Uterus (tissue), 4 donors: ENCODE results near the gene ORAI3. TPM values are rescaled to one million over a fixed set of nuclear protein-coding genes. Genes with fewer than 3 reads are reported as not detected.

Experiments used
- DNase-seq, 2 donors: peaks; one replicate each; pipeline ENCODE4 v3.0.0-alpha.2; 2019 to 2020
- H3K27ac ChIP-seq, 2 donors: fragments of 200-600 bp; sonication (generic); 1 replicate in 1 of 2; 2 replicates in 1 of 2; pipeline ENCODE4 v1.5.1; 2016 to 2018
- H3K27me3 ChIP-seq, 2 donors: fragments of 200-600 bp; sonication (generic); one replicate each; pipeline ENCODE4 v1.5.1; 2018 to 2019; ENCODE audit warnings: control low read depth in 1 of 2
- H3K36me3 ChIP-seq, 2 donors: fragments of 200-600 bp; sonication (generic); one replicate each; pipeline ENCODE4 v1.5.1; 2019; ENCODE audit warnings: control low read depth in 1 of 2
- H3K4me1 ChIP-seq, 2 donors: fragments of 200-600 bp; sonication (generic); one replicate each; pipeline ENCODE4 v1.5.1; 2018 to 2019; ENCODE audit warnings: control low read depth in 1 of 2
- H3K4me3 ChIP-seq, 2 donors: fragments of 200-600 bp; sonication (generic); 1 replicate in 1 of 2; 2 replicates in 1 of 2; pipeline ENCODE4 v1.5.1; 2018 to 2019; ENCODE audit warnings: mild to moderate bottlenecking in 1 of 2
- H3K9me3 ChIP-seq, 2 donors: fragments of 200-600 bp; sonication (generic); one replicate each; pipeline ENCODE4 v1.5.1; 2019; ENCODE audit warnings: control low read depth in 1 of 2
- CTCF ChIP-seq, 4 experiments: fragments of 200-600 bp in 2 of 4; fragments of 450-650 bp in 2 of 4; sonication (generic) in 2 of 4; IDR thresholded peaks; one replicate each; pipeline ENCODE4 v1.5.1; 2016 to 2019; ENCODE audit warnings: antibody characterized with exemption in 4 of 4, mild to moderate bottlenecking in 2 of 4, moderate library complexity in 1 of 4
- POLR2A ChIP-seq, 2 donors: fragments of 450-650 bp; IDR thresholded peaks; one replicate each; pipeline ENCODE4 v1.6.1; 2016; ENCODE audit warnings: antibody characterized with exemption in 2 of 2, mild to moderate bottlenecking in 1 of 2, moderate library complexity in 1 of 2
- intact Hi-C: fragments of 100-400 bp; cut with DNase I; formaldehyde crosslinking; loops from one replicate; pipeline ENCODE4 v1.15.1; 2023; ENCODE audit warnings: low total_unique reads
- total RNA-seq, 4 donors: library from RNA; depleted of rRNA in 3 of 4; stranded (reverse); fragments of >200 nt in 3 of 4; gene quantifications; one replicate each; pipeline versions ENCODE4 v1.1.0 to v1.2.4, GENCODE V29; 2014 to 2023
- donor health status: DM: yes; HTN: yes; CAD: no.

The ORAI3 gene
- total RNA-seq, 4 donors from 2014 or later, result 21.7 to 65.0 (median 27.9) TPM

- peak overlapping the region; percentile 94 for H3K27ac ChIP-seq
- H3K4me3 ChIP-seq, result peak overlapping the region; percentile 29 to 55
- H3K36me3 ChIP-seq, result no peaks in the 10 kb centered on the region
- TF ChIP-seq CTCF (IDR thresholded peaks at IDR 0.05), result peak in 3 of 4 experiments; percentile 42 to 93 (median 88)
- TF ChIP-seq POLR2A (IDR thresholded peaks at IDR 0.05), result no peak
- H3K4me1 ChIP-seq, result no peaks in the 10 kb centered on the region
- H3K9me3 ChIP-seq, result no peaks in the 10 kb centered on the region
- peak in 1 of 2 donors; percentile 74 for DNase-seq
- no peaks in the 10 kb centered on the region for H3K27me3 ChIP-seq
- intact Hi-C loops, result no loop called here
Measured at GRCh38 chr16:30902029-30902972, 46.6 kb upstream of the ORAI3 start.

GRCh38 chr16:30903002-30903401, 45.9 kb upstream of the ORAI3 start:
- no peak for DNase-seq
- H3K4me1 ChIP-seq, result no peaks in the 10 kb centered on the region
- TF ChIP-seq POLR2A (IDR thresholded peaks at IDR 0.05), result no peak
- TF ChIP-seq CTCF (IDR thresholded peaks at IDR 0.05), result no peak
- H3K4me3 ChIP-seq, result no peak overlapping the region
- H3K9me3 ChIP-seq, result no peaks in the 10 kb centered on the region
- intact Hi-C loops, result no loop called here
- H3K27me3 ChIP-seq, result no peaks in the 10 kb centered on the region
- H3K27ac ChIP-seq, result peak overlapping the region; percentile 94
- no peaks in the 10 kb centered on the region for H3K36me3 ChIP-seq

- intact Hi-C loops, result no loop called here
- no peaks in the 10 kb centered on the region for H3K4me1 ChIP-seq
- no peak for DNase-seq
Measured at GRCh38 chr16:30903596-30903995, 45.3 kb upstream of the ORAI3 start.

GRCh38 chr16:30904114-30904780, 44.6 kb upstream of the ORAI3 start:
- intact Hi-C loops, result no loop called here
- Histone ChIP-seq H3K4me3 (no peak overlapping the region), H3K4me1 (no peaks in the 10 kb centered on the region), H3K9me3 (no peaks in the 10 kb centered on the region), H3K27me3 (no peaks in the 10 kb centered on the region), H3K36me3 (no peaks in the 10 kb centered on the region), H3K27ac (peak overlapping the region; percentile 94)
- DNase-seq, result no peak
- no peak for TF ChIP-seq POLR2A (IDR thresholded peaks at IDR 0.05)
- TF ChIP-seq CTCF (IDR thresholded peaks at IDR 0.05), result no peak

More at GRCh38 chr16:30903596-30903995, 45.3 kb upstream of the ORAI3 start:
- Histone ChIP-seq H3K4me3 (no peak overlapping the region), H3K27ac (peak overlapping the region; percentile 94), H3K27me3 (no peaks in the 10 kb centered on the region), H3K36me3 (no peaks in the 10 kb centered on the region), H3K9me3 (no peaks in the 10 kb centered on the region)
- no peak for TF ChIP-seq CTCF (IDR thresholded peaks at IDR 0.05)
- TF ChIP-seq POLR2A (IDR thresholded peaks at IDR 0.05), result no peak

GRCh38 chr16:30907064-30907463, 41.8 kb upstream of the ORAI3 start:
- DNase-seq, result no peak
- Histone ChIP-seq H3K9me3 (no peaks in the 10 kb centered on the region), H3K36me3 (no peaks in the 10 kb centered on the region), H3K4me1 (no peaks in the 10 kb centered on the region), H3K27ac (no peak overlapping the region), H3K27me3 (no peaks in the 10 kb centered on the region), H3K4me3 (no peak overlapping the region)
- TF ChIP-seq POLR2A (IDR thresholded peaks at IDR 0.05) (no peak), CTCF (IDR thresholded peaks at IDR 0.05) (no peak)
- intact Hi-C loops, result no loop called here
